K562 (cell line): Measurements from ENCODE around the gene ADARB2. TPM values are rescaled to one million over a fixed set of nuclear protein-coding genes. Genes with fewer than 3 reads are reported as not detected.
A peak's percentile ranks its signal among the peaks of the same experiment; 100 is the strongest.

ENCODE experiments used
- ATAC-seq: fragments of 200-7000 bp; cut with Tn5 transposase; 3 replicates; pipeline ENCODE4 v1.9.1; 2020; ENCODE audit warnings: moderate library complexity
- BruUV-seq: library from RNA; stranded (reverse); fragments of 400-500 nt; replicated peaks from 2 replicates; lab custom pipeline; 2021; lab: Mats Ljungman, UMichigan
- CTCF ChIA-PET: fragments of 300-600 bp; formaldehyde crosslinking; extraction: SDS; loops from one replicate; lab custom pipeline; 2021; ENCODE audit warnings: low intra/inter-chr PET ratio; lab: Yijun Ruan, JAX
- POLR2A ChIA-PET: fragments of 300-600, 350-650 bp; sonication (Branson Sonifier 250); formaldehyde crosslinking; extraction: SDS; loops from one replicate; lab custom pipeline; 2021; ENCODE audit warnings: antibody characterized with exemption, inconsistent platforms; lab: Yijun Ruan, JAX
- DNase-seq, 4 experiments: peaks; one replicate each; pipeline versions ENCODE4 v3.0.0 to v3.0.0-alpha.2; 2011 to 2018; ENCODE audit warnings: low spot score in 3 of 4, mixed read lengths in 3 of 4; ENCODE audit errors: extremely low read depth in 1 of 4
- FAIRE-seq: peaks from 2 replicates; lab custom pipeline; 2011; peaks lifted over from hg19 to GRCh38; lab: Jason Lieb, UNC
- H2AFZ ChIP-seq: 2 replicates; pipeline ENCODE4 v1.6.0; 2011; ENCODE audit warnings: low read depth, low read length, control low read depth, inconsistent platforms
- H3K27ac ChIP-seq: fragments of 200-600 bp; 3 replicates; pipeline ENCODE4 v1.8.0; 2011; ENCODE audit warnings: low read depth, mild to moderate bottlenecking, control low read depth, inconsistent platforms, low read length, moderate library complexity, mixed read lengths; ENCODE audit errors: extremely low read depth
- H3K27me3 ChIP-seq, 2 experiments: fragments of 300-600 bp in 1 of 2; 2 replicates in 1 of 2; 3 replicates in 1 of 2; pipeline versions ENCODE4 v1.6.0 to v1.8.0; 2011; ENCODE audit warnings: inconsistent platforms in 2 of 2, low read length in 2 of 2, mild to moderate bottlenecking in 1 of 2, mixed read lengths in 1 of 2, moderate library complexity in 1 of 2; ENCODE audit not compliant: control insufficient read depth in 2 of 2, insufficient read depth in 2 of 2
- H3K36me3 ChIP-seq: fragments of 300-600 bp; 3 replicates; pipeline ENCODE4 v1.8.0; 2011; ENCODE audit warnings: mild to moderate bottlenecking, low read length, inconsistent platforms; ENCODE audit not compliant: control insufficient read depth, insufficient read depth
- H3K4me1 ChIP-seq, 2 experiments: fragments of 200-600 bp in 1 of 2; replicated peaks in 1 of 2; 2 replicates in 1 of 2; 3 replicates in 1 of 2; pipeline versions ENCODE4 v1.5.1 to v1.8.0; 2011; ENCODE audit warnings: inconsistent platforms in 2 of 2, low read length in 2 of 2, mild to moderate bottlenecking in 1 of 2, mixed read lengths in 1 of 2, moderate library complexity in 1 of 2; ENCODE audit not compliant: control insufficient read depth in 2 of 2, insufficient read depth in 2 of 2
- H3K4me2 ChIP-seq: 2 replicates; pipeline ENCODE4 v1.6.1; 2011; ENCODE audit warnings: low read length, control low read depth, inconsistent platforms, mixed read lengths; ENCODE audit not compliant: insufficient read depth
- H3K4me3 ChIP-seq: fragments of 200-600 bp; sonication (generic), shearing (Covaris generic); 2 replicates; pipeline ENCODE4 v1.5.1; 2016; ENCODE audit warnings: control low read depth, inconsistent platforms
- H3K79me2 ChIP-seq: fragments of 200-600 bp; 3 replicates; pipeline ENCODE4 v1.8.0; 2011; ENCODE audit warnings: low read length, inconsistent platforms; ENCODE audit not compliant: control insufficient read depth, insufficient read depth
- H3K9ac ChIP-seq, 2 experiments: 2 replicates each; pipeline versions ENCODE4 v1.6.0 to v1.6.1; 2011; ENCODE audit warnings: low read depth in 2 of 2, low read length in 2 of 2, control low read depth in 1 of 2, inconsistent platforms in 1 of 2, mild to moderate bottlenecking in 1 of 2, mixed read lengths in 1 of 2; ENCODE audit not compliant: insufficient read depth in 1 of 2
- H3K9me1 ChIP-seq: one replicate; pipeline ENCODE4 v1.6.0; 2011; ENCODE audit warnings: inconsistent platforms, mild to moderate bottlenecking, low read length, moderate library complexity; ENCODE audit not compliant: control insufficient read depth, insufficient read depth
- H3K9me3 ChIP-seq: replicated peaks from 2 replicates; pipeline ENCODE4 v1.5.1; 2011; ENCODE audit warnings: low read depth, low read length, inconsistent platforms; ENCODE audit not compliant: control insufficient read depth, insufficient read depth
- H4K20me1 ChIP-seq: replicated peaks from 2 replicates; pipeline ENCODE4 v1.6.1; 2011; ENCODE audit warnings: low read length, inconsistent platforms, mixed read lengths; ENCODE audit not compliant: control insufficient read depth, insufficient read depth
- BHLHE40 ChIP-seq: IDR thresholded peaks from 2 replicates; pipeline ENCODE4 v1.6.1; 2011; ENCODE audit warnings: low read length, improper control_type of control experiment
- BRCA1 ChIP-seq, 2 experiments: fragments of 450-650 bp in 1 of 2; sonication (generic) in 1 of 2; formaldehyde crosslinking in 1 of 2; IDR thresholded peaks; 2 replicates each; pipeline versions ENCODE4 v1.5.0 to v1.6.1; 2017 to 2020; ENCODE audit warnings: mild to moderate bottlenecking in 1 of 2, missing genetic modification reagents in 1 of 2
- ETS1 ChIP-seq: conservative IDR thresholded peaks from 2 replicates; pipeline ENCODE4 v1.6.1; 2011; ENCODE audit warnings: low read depth, mild to moderate bottlenecking, low read length; ENCODE audit not compliant: control insufficient read depth
- POLR2A ChIP-seq: fragments of 450-650 bp; conservative IDR thresholded peaks from 2 replicates; pipeline ENCODE4 v1.6.1; 2016
- TSHZ1 ChIP-seq: fragments of 250-450 bp; sonication (Bioruptor Pico); IDR thresholded peaks from 2 replicates; pipeline ENCODE4 v1.4.0; 2020; ENCODE audit warnings: mild to moderate bottlenecking, moderate library complexity
- ZNF347 ChIP-seq: fragments of 450-650 bp; formaldehyde crosslinking; IDR thresholded peaks from 2 replicates; pipeline ENCODE4 v1.4.0; 2020; ENCODE audit warnings: low read depth, mild to moderate bottlenecking, moderate library complexity
- ZNF444 ChIP-seq: fragments of 250-450 bp; sonication (Bioruptor Pico); IDR thresholded peaks from 2 replicates; pipeline ENCODE4 v1.4.0; 2020; ENCODE audit warnings: mild to moderate bottlenecking, moderate library complexity
- ZSCAN32 ChIP-seq: fragments of 450-650 bp; formaldehyde crosslinking; IDR thresholded peaks from 2 replicates; pipeline ENCODE4 v1.4.0; 2020; ENCODE audit warnings: mild to moderate bottlenecking, moderate library complexity
- WGBS: fragments of 100-300 bp; shearing (Covaris generic); methylation state at CpG from one replicate; pipeline ENCODE4 v1.1.6; 2016; ENCODE audit warnings: low coverage, mixed read lengths; ENCODE audit not compliant: insufficient coverage; ENCODE audit errors: missing lambda C conversion rate; 5-methylcytosine and 5-hydroxymethylcytosine counted together
- in situ Hi-C: fragments of 300-500 bp; cut with MboI; formaldehyde crosslinking; loops from 4 replicates; pipeline ENCODE4 v1.15.0; 2018; ENCODE audit warnings: inconsistent platforms, mixed read lengths
- intact Hi-C: fragments of 100-400 bp; cut with micrococcal nuclease; formaldehyde crosslinking; loops from 2 replicates; pipeline ENCODE4 v1.14.2; 2022
- polyA plus RNA-seq, 8 experiments: library from polyadenylated mRNA; depleted of rRNA in 4 of 8; stranded (reverse) in 5 of 8; unstranded in 3 of 8; fragments of >200 nt; fragmentation: Nextera tagmentation in 2 of 8; fragmentation: Illumina TruSeq in 1 of 8; extraction: Ambion mirVana in 2 of 8; extraction: Trizol in 1 of 8; gene quantifications; 2 replicates each; pipeline versions ENCODE4 v1.2.1 to v1.2.3, GENCODE V29; 2011 to 2014; ENCODE audit warnings: inconsistent platforms in 1 of 8, missing spikeins in 1 of 8
- total RNA-seq, 7 experiments: library from RNA; depleted of rRNA in 6 of 7; stranded (reverse); fragments of >200 nt in 6 of 7; fragmentation: Illumina TruSeq in 2 of 7; extraction: Trizol in 2 of 7; gene quantifications; 2 replicates each; pipeline versions ENCODE4 v1.2.1 to v1.2.3, GENCODE V29; 2011 to 2021; ENCODE audit warnings: low replicate concordance in 1 of 7
- TF ChIP-seq, protein P1 (sequence below): sonication (generic); formaldehyde crosslinking; IDR thresholded peaks from 2 replicates; pipeline ENCODE4 v1.5.0; 2020; ENCODE audit warnings: missing genetic modification reagents

The ADARB2 gene
- total and polyA plus RNA-seq, 9 of the 15 experiments (the other 6 are each of a cell fraction or from before 2014, with no cell fraction given): not detected

DNA sequence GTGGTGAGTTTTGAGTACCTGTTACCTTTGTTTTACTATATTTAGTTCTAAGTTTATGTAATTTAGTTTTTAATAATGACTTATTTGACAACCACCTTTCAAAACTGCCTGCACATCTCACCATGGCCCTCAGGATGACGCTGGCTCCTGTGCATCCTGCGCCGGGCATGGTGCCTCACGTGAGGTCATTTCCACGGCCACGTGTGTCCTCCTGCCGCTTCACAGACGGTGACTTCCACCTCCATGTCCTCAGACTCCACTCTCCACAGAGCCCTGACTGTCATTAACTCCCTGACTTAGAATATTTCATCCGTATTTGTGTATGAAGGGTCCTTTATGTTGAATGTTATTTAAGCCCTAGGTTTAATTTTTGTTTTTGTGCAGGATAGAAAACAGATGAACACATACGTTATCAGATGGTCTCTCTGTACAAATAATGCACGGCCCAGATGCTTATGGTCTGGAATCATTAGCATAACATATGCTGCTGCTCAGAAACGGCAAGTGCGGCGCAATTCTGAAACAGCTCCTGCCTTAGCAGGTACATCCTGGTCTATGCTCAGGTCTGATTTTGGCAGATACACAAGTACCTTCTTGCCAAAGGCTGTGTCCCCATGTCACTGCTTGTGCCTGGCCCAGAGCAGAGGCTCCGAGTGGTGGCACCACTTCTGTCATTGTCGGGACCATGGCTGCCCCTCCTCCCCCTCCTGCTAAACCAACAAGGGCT, 525.3 kb downstream of the ADARB2 start:
- Histone ChIP-seq H3K36me3 (no peaks in the 10 kb centered on the region), H4K20me1 (peaks cover 31% of the 10 kb centered on the region), H3K27ac (no peak overlapping the region), H3K9ac (no peak overlapping the region), H3K4me1 (peaks cover 0 to 3% of the 10 kb centered on the region in 2 experiments; a peak in 1 of 5 replicates), H3K4me3 (no peak overlapping the region), H3K9me3 (no peaks in the 10 kb centered on the region), H3K4me2 (no peak overlapping the region), H3K9me1 (no peaks in the 10 kb centered on the region), H3K27me3 (peaks cover 12 to 52% of the 10 kb centered on the region in 2 experiments; a peak in 4 of 5 replicates), H2AFZ (no peak overlapping the region), H3K79me2 (no peaks in the 10 kb centered on the region)
- no TSS peak for BruUV-seq
- POLR2A ChIA-PET: no interaction called here
- DNase-seq (no peak), FAIRE-seq (no peak), ATAC-seq (no peak)
- CTCF ChIA-PET: no interaction called here
- TF ChIP-seq BHLHE40: 0 out of 2 replicates have a peak, but pooled peaks have one; percentile 16
- TF ChIP-seq, protein P1, sequence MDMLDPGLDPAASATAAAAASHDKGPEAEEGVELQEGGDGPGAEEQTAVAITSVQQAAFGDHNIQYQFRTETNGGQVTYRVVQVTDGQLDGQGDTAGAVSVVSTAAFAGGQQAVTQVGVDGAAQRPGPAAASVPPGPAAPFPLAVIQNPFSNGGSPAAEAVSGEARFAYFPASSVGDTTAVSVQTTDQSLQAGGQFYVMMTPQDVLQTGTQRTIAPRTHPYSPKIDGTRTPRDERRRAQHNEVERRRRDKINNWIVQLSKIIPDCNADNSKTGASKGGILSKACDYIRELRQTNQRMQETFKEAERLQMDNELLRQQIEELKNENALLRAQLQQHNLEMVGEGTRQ (CRISPR knock-in tag): no peak
- intact Hi-C loops (no loop called here), in situ Hi-C loops (no loop called here)
- WGBS: 1% methylated on average over 16 of the region's 16 CpGs

DNA sequence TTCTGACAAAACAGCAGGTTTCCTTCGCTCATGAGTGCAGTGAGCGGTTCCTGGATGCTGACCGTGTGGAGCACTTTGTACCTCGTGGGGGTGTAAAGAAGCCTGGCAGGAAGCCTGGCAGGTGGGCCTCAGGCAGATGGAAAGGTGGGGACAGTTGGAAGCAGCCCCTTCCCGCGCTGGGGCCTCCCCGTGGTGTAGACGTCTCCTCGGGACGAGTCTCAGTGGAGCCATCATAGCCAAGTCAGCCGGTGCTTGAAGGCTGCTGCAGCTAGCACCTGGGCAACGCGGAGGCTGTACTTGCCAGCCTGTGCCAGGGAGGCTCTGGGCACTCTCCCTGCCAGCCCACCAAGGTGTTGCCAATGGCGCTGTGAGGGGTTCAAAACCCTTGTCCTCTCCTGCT, 526.7 kb downstream of the ADARB2 start:
- in situ Hi-C loops (no loop called here), intact Hi-C loops (no loop called here)
- H3K36me3 ChIP-seq: no peaks in the 10 kb centered on the region
- no peak overlapping the region for H2AFZ ChIP-seq
- POLR2A ChIA-PET: no interaction called here
- H3K9me3 ChIP-seq: no peaks in the 10 kb centered on the region
- H3K4me2 ChIP-seq: no peak overlapping the region
- no peak overlapping the region for H3K4me3 ChIP-seq
- no TSS peak for BruUV-seq
- H3K27me3 ChIP-seq: peaks cover 12 to 51% of the 10 kb centered on the region in 2 experiments; a peak in 4 of 5 replicates
- H4K20me1 ChIP-seq: peaks cover 35% of the 10 kb centered on the region
- 16% methylated on average over 12 of the region's 14 CpGs for WGBS
- no peak overlapping the region for H3K9ac ChIP-seq
- no peak overlapping the region for H3K27ac ChIP-seq
- FAIRE-seq: no peak
- no peak for ATAC-seq
- DNase-seq: no peak
- H3K4me1 ChIP-seq: peaks cover 0 to 3% of the 10 kb centered on the region in 2 experiments; a peak in 1 of 5 replicates
- CTCF ChIA-PET: no interaction called here
- no peaks in the 10 kb centered on the region for H3K9me1 ChIP-seq
- no peaks in the 10 kb centered on the region for H3K79me2 ChIP-seq
- TF ChIP-seq ZNF444 (CRISPR knock-in tag) (no peak), ZNF347 (CRISPR knock-in tag) (no peak), POLR2A (no peak), ZSCAN32 (CRISPR knock-in tag) (no peak), TSHZ1 (CRISPR knock-in tag) (no peak), ETS1 (no peak), BRCA1 (IDR thresholded peaks at IDR 0.05) (no peak), BRCA1 (CRISPR knock-in tag; IDR thresholded peaks at IDR 0.05) (no peak)
